ACHN (cell line): ENCODE data around the gene FEM1B.
A peak's percentile ranks its signal among the peaks of the same experiment; 100 is the strongest.

Experiments
- DNase-seq: peaks from one replicate; pipeline ENCODE4 v3.0.0-alpha.2; 2015
- in situ Hi-C: cut with HindIII; loops from 2 replicates; pipeline ENCODE4 v1.10.0; 2017; ENCODE audit warnings: low sequenced_read_pairs, low pct_ligation_motif_present, low pct_unique_long_range_greater_than_20kb

FEM1B gene

GRCh38 chr15:68256675-68257450, 20.7 kb upstream of the FEM1B start:
- peak; percentile 64 for DNase-seq
- in situ Hi-C loops: no loop called here

GRCh38 chr15:68258692-68259091, 18.9 kb upstream of the FEM1B start:
- in situ Hi-C loops: no loop called here
- no peak for DNase-seq

- in situ Hi-C loops: no loop called here
- no peak for DNase-seq
Observed at GRCh38 chr15:68259883-68260282, 17.7 kb upstream of the FEM1B start.

- no peak for DNase-seq
- in situ Hi-C loops: no loop called here
Observed at GRCh38 chr15:68261241-68261640, 16.3 kb upstream of the FEM1B start.

- DNase-seq: no peak
- in situ Hi-C loops: no loop called here
Observed at GRCh38 chr15:68261980-68262379, 15.6 kb upstream of the FEM1B start.

- in situ Hi-C loops: no loop called here
- DNase-seq: no peak
Observed at GRCh38 chr15:68262514-68263356, 14.8 kb upstream of the FEM1B start.

- no peak for DNase-seq
- in situ Hi-C loops: no loop called here
Observed at GRCh38 chr15:68264282-68264681, 13.3 kb upstream of the FEM1B start.

- no peak for DNase-seq
- in situ Hi-C loops: no loop called here
Observed at GRCh38 chr15:68265081-68265480, 12.5 kb upstream of the FEM1B start.

- in situ Hi-C loops: no loop called here
- no peak for DNase-seq
Observed at GRCh38 chr15:68265674-68266073, 11.9 kb upstream of the FEM1B start.

GRCh38 chr15:68268405-68268804, 9.1 kb upstream of the FEM1B start:
- in situ Hi-C loops: no loop called here
- DNase-seq: no peak

- peak; percentile 53 for DNase-seq
- in situ Hi-C loops: no loop called here
Observed at GRCh38 chr15:68271854-68272471, 5.6 kb upstream of the FEM1B start.

- DNase-seq: no peak
- in situ Hi-C loops: no loop called here
Observed at GRCh38 chr15:68272721-68273271, 4.7 kb upstream of the FEM1B start.

- in situ Hi-C loops: no loop called here
- no peak for DNase-seq
Observed at GRCh38 chr15:68274201-68274848, 3.2 kb upstream of the FEM1B start.

- in situ Hi-C loops: no loop called here
- DNase-seq: no peak
Observed at GRCh38 chr15:68275165-68275746, 2.3 kb upstream of the FEM1B start.

GRCh38 chr15:68276668-68277067, 877 bp upstream of the FEM1B start:
- no peak for DNase-seq
- in situ Hi-C loops: no loop called here

GRCh38 chr15:68277131-68277602, 378 bp upstream of the FEM1B start:
- DNase-seq: peak; percentile 53
- in situ Hi-C loops: no loop called here

- no peak for DNase-seq
- in situ Hi-C loops: no loop called here
Observed at GRCh38 chr15:68278345-68278594, 725 bp downstream of the FEM1B start.

GRCh38 chr15:68278595-68279405, 1.3 kb downstream of the FEM1B start:
- in situ Hi-C loops: no loop called here
- no peak for DNase-seq
